Upper lobe of left lung (tissue), 6 donors: ENCODE data around the gene CDH15. TPM values are rescaled to one million over a fixed set of nuclear protein-coding genes. Genes with fewer than 3 reads are reported as not detected.
"Not testable (repeated sequence)": the region's sequence is repeated elsewhere in the genome, so short reads cannot be mapped to it uniquely, and the experiment has no call there.

Source experiments
- ATAC-seq, 2 donors: fragments of 200-7000 bp; cut with Tn5 transposase; one replicate each; pipeline ENCODE4 v1.9.1; 2022; ENCODE audit warnings: mild to moderate bottlenecking in 2 of 2, moderate library complexity in 2 of 2; ENCODE audit not compliant: low FRiP score in 2 of 2
- DNase-seq, 2 donors: peaks; one replicate each; pipeline ENCODE4 v3.0.0-alpha.2; 2019 to 2020
- H3K27ac ChIP-seq, 4 donors: fragments of 200-600 bp; sonication (generic); one replicate each; pipeline ENCODE4 v1.5.1; 2016 to 2019
- H3K27me3 ChIP-seq, 4 donors: fragments of 200-600 bp; sonication (generic); one replicate each; pipeline ENCODE4 v1.5.1; 2017 to 2019
- H3K36me3 ChIP-seq, 4 donors: fragments of 200-600 bp; sonication (generic); one replicate each; pipeline ENCODE4 v1.5.1; 2016 to 2019
- H3K4me1 ChIP-seq, 4 donors: fragments of 200-600 bp; sonication (generic); one replicate each; pipeline ENCODE4 v1.5.1; 2018 to 2019
- H3K4me3 ChIP-seq, 4 donors: fragments of 200-600 bp; sonication (generic); one replicate each; pipeline ENCODE4 v1.5.1; 2017 to 2019; ENCODE audit warnings: mild to moderate bottlenecking in 2 of 4, moderate library complexity in 1 of 4
- H3K9me3 ChIP-seq, 4 donors: fragments of 200-600 bp; sonication (generic); one replicate each; pipeline ENCODE4 v1.5.1; 2018 to 2019
- CTCF ChIP-seq, 6 experiments: fragments of 450-650 bp in 4 of 6; fragments of 200-600 bp in 2 of 6; sonication (generic) in 2 of 6; IDR thresholded peaks; one replicate each; pipeline ENCODE4 v1.5.1; 2016 to 2019; ENCODE audit warnings: antibody characterized with exemption in 6 of 6
- EP300 ChIP-seq, 4 donors: sonication (generic); formaldehyde crosslinking; IDR thresholded peaks; one replicate each; pipeline ENCODE4 v1.5.1; 2017; ENCODE audit warnings: antibody characterized with exemption in 4 of 4, control low read depth in 2 of 4
- POLR2A ChIP-seq, 4 donors: fragments of 450-650 bp; IDR thresholded peaks; one replicate each; pipeline ENCODE4 v1.5.1; 2016 to 2017; ENCODE audit warnings: antibody characterized with exemption in 4 of 4, mild to moderate bottlenecking in 2 of 4
- POLR2AphosphoS5 ChIP-seq, 2 donors: sonication (generic); formaldehyde crosslinking; IDR thresholded peaks; one replicate each; pipeline ENCODE4 v1.5.1; 2017; ENCODE audit warnings: antibody characterized with exemption in 2 of 2
- WGBS, 2 donors: methylation state at CpG; one replicate each; pipeline ENCODE4 v1.1.5; 2017 to 2018; 5-methylcytosine and 5-hydroxymethylcytosine counted together
- total RNA-seq, 6 donors: library from RNA; depleted of rRNA in 4 of 6; stranded (reverse); fragments of >200 nt in 4 of 6; gene quantifications; one replicate each; pipeline versions ENCODE4 v1.1.0 to v1.2.1, GENCODE V29; 2016 to 2021
- donor health status: DM: no; HTN: no; CAD: no; lungs with moderate emphysema.
- donor health status: DM: no; HTN: yes; CAD: no; lungs with severe emphysema.

CDH15 gene
- total RNA-seq, 6 donors from 2014 or later = 0.39 to 4.2 (median 1.2) TPM

GRCh38 chr16:89183463-89183862 lies 11.9 kb downstream of the CDH15 start:
- H3K36me3 ChIP-seq = no peaks in the 10 kb centered on the region
- H3K4me1 ChIP-seq = no peaks in the 10 kb centered on the region
- H3K4me3 ChIP-seq = no peak overlapping the region
- ATAC-seq = no peak
- H3K27me3 ChIP-seq = no peaks in the 10 kb centered on the region
- TF ChIP-seq POLR2AphosphoS5 (IDR thresholded peaks at IDR 0.05) (no peak), EP300 (IDR thresholded peaks at IDR 0.05) (no peak), POLR2A (IDR thresholded peaks at IDR 0.05) (no peak), CTCF (IDR thresholded peaks at IDR 0.05) (no peak)
- no peaks in the 10 kb centered on the region for H3K9me3 ChIP-seq
- DNase-seq = peak in 1 of 2 donors; percentile 53
- H3K27ac ChIP-seq = no peak overlapping the region
- 45 to 53% methylated on average over 5 to 12 of the region's 13 CpGs for WGBS, 2 donors

DNA sequence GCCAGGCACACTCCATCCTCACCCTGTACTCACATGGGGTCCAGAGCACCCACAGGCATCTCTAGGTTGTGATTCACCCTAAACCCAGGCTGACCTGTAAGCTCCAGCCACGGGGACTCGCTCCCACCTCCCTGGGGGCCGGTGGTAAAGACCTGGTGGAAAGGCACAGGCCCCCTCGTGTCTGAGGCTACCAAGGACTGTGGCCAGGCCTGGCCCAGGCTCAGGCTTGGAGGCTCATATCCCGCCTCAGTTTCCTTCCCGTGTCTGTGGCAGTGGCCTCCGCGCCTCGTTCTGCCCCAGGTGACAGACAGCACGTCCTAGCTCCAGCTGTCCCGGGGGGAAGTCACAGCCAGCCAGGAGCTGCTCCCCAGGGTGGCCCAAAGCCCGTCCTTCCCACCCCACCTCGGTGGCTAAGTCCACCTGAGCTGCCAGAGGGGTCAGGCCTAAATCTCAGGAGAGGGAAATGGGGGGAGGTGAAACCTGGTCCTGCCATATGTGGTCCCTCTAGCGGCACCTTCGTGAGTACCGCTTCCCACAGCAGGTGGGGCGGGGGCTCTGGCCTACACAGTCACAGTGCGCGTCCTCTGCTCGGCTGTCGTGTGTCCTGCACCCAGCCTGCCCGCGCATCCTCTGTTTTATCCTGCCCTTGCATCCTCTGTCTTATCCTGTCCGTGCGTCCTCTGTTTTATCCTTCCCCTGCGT lies 12.6 kb downstream of the CDH15 start:
- no peaks in the 10 kb centered on the region for H3K36me3 ChIP-seq
- H3K4me3 ChIP-seq = no peak overlapping the region
- DNase-seq (peak in 1 of 2 donors; percentile 60), ATAC-seq (no peak)
- no peaks in the 10 kb centered on the region for H3K27me3 ChIP-seq
- no peaks in the 10 kb centered on the region for H3K9me3 ChIP-seq
- TF ChIP-seq EP300 (IDR thresholded peaks at IDR 0.05) (no peak), POLR2A (IDR thresholded peaks at IDR 0.05) (no peak), CTCF (IDR thresholded peaks at IDR 0.05) (no peak), POLR2AphosphoS5 (IDR thresholded peaks at IDR 0.05) (no peak)
- no peak overlapping the region for H3K27ac ChIP-seq
- WGBS, 2 donors = 69 to 70% methylated on average over 14 to 26 of the region's 26 CpGs
- H3K4me1 ChIP-seq = no peaks in the 10 kb centered on the region

DNA sequence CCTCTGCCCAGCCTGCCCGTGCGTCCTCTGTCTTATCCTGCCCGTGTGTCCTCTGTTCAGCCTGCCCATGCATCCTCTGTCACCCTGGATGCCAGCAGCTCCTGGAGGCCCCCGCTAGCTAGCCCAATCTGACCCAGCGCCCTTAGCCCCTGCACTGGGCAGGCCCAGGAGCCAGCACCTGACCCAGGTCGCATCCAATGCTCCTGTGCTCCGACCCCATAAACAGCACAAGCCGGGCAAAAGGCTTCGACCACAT lies 13.1 kb downstream of the CDH15 start:
- Histone ChIP-seq H3K9me3 (no peaks in the 10 kb centered on the region), H3K36me3 (no peaks in the 10 kb centered on the region), H3K27me3 (no peaks in the 10 kb centered on the region), H3K4me1 (no peaks in the 10 kb centered on the region), H3K27ac (no peak overlapping the region), H3K4me3 (no peak overlapping the region)
- 73 to 84% methylated on average over 8 to 9 of the region's 9 CpGs for WGBS, 2 donors
- no peak for DNase-seq
- peak in 1 of 2 donors; percentile 3 for ATAC-seq
- TF ChIP-seq POLR2A (IDR thresholded peaks at IDR 0.05) (no peak), CTCF (IDR thresholded peaks at IDR 0.05) (no peak), EP300 (IDR thresholded peaks at IDR 0.05) (no peak)

- no peak overlapping the region for H3K4me3 ChIP-seq
- TF ChIP-seq EP300 (IDR thresholded peaks at IDR 0.05) (no peak), CTCF (IDR thresholded peaks at IDR 0.05) (no peak), POLR2A (IDR thresholded peaks at IDR 0.05) (no peak), POLR2AphosphoS5 (IDR thresholded peaks at IDR 0.05) (no peak)
- DNase-seq = peak in 1 of 2 donors; percentile 82
- no peaks in the 10 kb centered on the region for H3K9me3 ChIP-seq
- ATAC-seq = peak in 1 of 2 donors; percentile 8
- H3K36me3 ChIP-seq = no peaks in the 10 kb centered on the region
- WGBS, 2 donors = 80 to 93% methylated on average over 11 to 34 of the region's 48 CpGs
- no peak overlapping the region for H3K27ac ChIP-seq
- H3K4me1 ChIP-seq = no peaks in the 10 kb centered on the region
- H3K27me3 ChIP-seq = no peaks in the 10 kb centered on the region
These were observed 13.6 kb downstream of the CDH15 start for GRCh38 chr16:89184933-89185794.

- not testable (repeated sequence) for ATAC-seq, H3K27me3 ChIP-seq, H3K9me3 ChIP-seq, H3K36me3 ChIP-seq, DNase-seq, H3K4me1 ChIP-seq, H3K4me3 ChIP-seq, H3K27ac ChIP-seq
- 87 to 100% methylated on average over 2 to 26 of the region's 30 CpGs for WGBS, 2 donors
These were observed 14.5 kb downstream of the CDH15 start for GRCh38 chr16:89185887-89186592.

DNA sequence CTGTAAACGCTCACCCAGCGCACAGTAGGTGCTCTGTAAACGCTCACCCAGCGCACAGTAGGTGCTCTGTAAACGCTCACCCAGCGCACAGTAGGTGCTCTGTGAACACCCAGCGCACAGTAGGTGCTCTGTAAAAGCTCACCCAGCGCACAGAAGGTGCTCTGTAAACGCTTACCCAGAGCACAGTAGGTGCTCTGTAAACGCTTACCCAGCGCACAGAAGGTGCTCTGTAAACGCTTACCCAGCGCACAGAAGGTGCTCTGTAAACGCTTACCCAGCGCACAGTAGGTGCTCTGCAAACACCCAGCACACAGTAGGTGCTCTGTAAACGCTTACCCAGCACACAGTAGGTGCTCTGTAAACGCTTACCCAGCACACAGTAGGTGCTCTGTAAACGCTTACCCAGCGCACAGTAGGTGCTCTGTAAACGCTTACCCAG lies 15.1 kb downstream of the CDH15 start:
- ATAC-seq, H3K4me3 ChIP-seq, H3K4me1 ChIP-seq, DNase-seq, H3K9me3 ChIP-seq, H3K27me3 ChIP-seq, H3K36me3 ChIP-seq, H3K27ac ChIP-seq: not testable (repeated sequence)
- 89 to 91% methylated on average over 8 to 20 of the region's 20 CpGs for WGBS, 2 donors
